Karpas-422 (cell line): ENCODE results near the gene LSAMP. TPM values are rescaled to one million over a fixed set of nuclear protein-coding genes. Genes with fewer than 3 reads are reported as not detected.

ENCODE experiments used
- DNase-seq: peaks from one replicate; pipeline ENCODE4 v3.0.0-alpha.2; 2015
- H2AFZ ChIP-seq: fragments of 200-600 bp; sonication (generic); 2 replicates; pipeline ENCODE4 v1.6.1; 2014; ENCODE audit warnings: antibody characterized with exemption, low read length, mixed read lengths
- H3K27ac ChIP-seq: fragments of 200-600 bp; sonication (generic); 2 replicates; pipeline ENCODE4 v1.5.1; 2014; ENCODE audit warnings: mild to moderate bottlenecking, low read length, moderate library complexity
- H3K27me3 ChIP-seq: fragments of 200-600 bp; sonication (generic); 2 replicates; pipeline ENCODE4 v1.6.1; 2014; ENCODE audit warnings: low read length, mixed read lengths
- H3K36me3 ChIP-seq: fragments of 200-600 bp; sonication (generic); 2 replicates; pipeline ENCODE4 v1.6.1; 2014; ENCODE audit warnings: low read length, mixed read lengths; ENCODE audit not compliant: insufficient read depth
- H3K4me1 ChIP-seq: fragments of 200-600 bp; sonication (generic); 2 replicates; pipeline ENCODE4 v1.6.1; 2014; ENCODE audit warnings: mild to moderate bottlenecking, low read length, mixed read lengths
- H3K4me2 ChIP-seq: fragments of 200-600 bp; sonication (generic); 2 replicates; pipeline ENCODE4 v1.6.1; 2014; ENCODE audit warnings: low read length, low read depth, mild to moderate bottlenecking; ENCODE audit not compliant: poor library complexity, severe bottlenecking
- H3K4me3 ChIP-seq: fragments of 200-600 bp; sonication (generic); 2 replicates; pipeline ENCODE4 v1.5.1; 2014; ENCODE audit warnings: mild to moderate bottlenecking, antibody characterized with exemption, low read length, mixed read lengths
- H3K79me2 ChIP-seq: fragments of 200-600 bp; sonication (generic); 2 replicates; pipeline ENCODE4 v1.6.1; 2014; ENCODE audit warnings: mild to moderate bottlenecking, low read length, mixed read lengths
- H3K9ac ChIP-seq: fragments of 200-600 bp; sonication (generic); 2 replicates; pipeline ENCODE4 v1.6.0; 2014; ENCODE audit warnings: low read length
- H3K9me2 ChIP-seq: fragments of 200-600 bp; sonication (generic), shearing (Covaris generic); replicated peaks from 2 replicates; pipeline ENCODE4 v1.6.0; 2014; ENCODE audit warnings: mild to moderate bottlenecking, low read length, moderate library complexity; ENCODE audit not compliant: insufficient read depth
- H3K9me3 ChIP-seq: fragments of 300-700, 200-600 bp; sonication (generic); 2 replicates; pipeline ENCODE4 v1.6.1; 2014; ENCODE audit warnings: low read length, mixed read lengths
- H4K20me1 ChIP-seq: fragments of 200-600 bp; sonication (generic); 2 replicates; pipeline ENCODE4 v1.6.1; 2014; ENCODE audit warnings: mild to moderate bottlenecking, antibody characterized with exemption, low read length, low read depth; ENCODE audit not compliant: insufficient read depth
- total RNA-seq: library from RNA; depleted of rRNA; stranded (reverse); fragments of >200 nt; shearing (Covaris generic); gene quantifications from 2 replicates; pipeline ENCODE4 v1.2.3, GENCODE V29; 2014; ENCODE audit warnings: low replicate concordance

The LSAMP gene
- total RNA-seq, 1 experiment from 2014 or later = not detected

GRCh38 chr3:116442331-116443021, 2.8 kb downstream of the LSAMP start:
- H3K4me1 ChIP-seq = no peaks in the 10 kb centered on the region
- no peak overlapping the region for H3K4me3 ChIP-seq
- no peaks in the 10 kb centered on the region for H3K79me2 ChIP-seq
- no peaks in the 10 kb centered on the region for H4K20me1 ChIP-seq
- DNase-seq = no peak
- H3K36me3 ChIP-seq = no peaks in the 10 kb centered on the region
- H3K9me2 ChIP-seq = no peaks in the 10 kb centered on the region
- no peaks in the 10 kb centered on the region for H3K27me3 ChIP-seq
- no peaks in the 10 kb centered on the region for H3K9me3 ChIP-seq
- no peak overlapping the region for H3K9ac ChIP-seq
- H3K27ac ChIP-seq = no peak overlapping the region
- no peak overlapping the region for H2AFZ ChIP-seq
- H3K4me2 ChIP-seq = no peak overlapping the region

DNA sequence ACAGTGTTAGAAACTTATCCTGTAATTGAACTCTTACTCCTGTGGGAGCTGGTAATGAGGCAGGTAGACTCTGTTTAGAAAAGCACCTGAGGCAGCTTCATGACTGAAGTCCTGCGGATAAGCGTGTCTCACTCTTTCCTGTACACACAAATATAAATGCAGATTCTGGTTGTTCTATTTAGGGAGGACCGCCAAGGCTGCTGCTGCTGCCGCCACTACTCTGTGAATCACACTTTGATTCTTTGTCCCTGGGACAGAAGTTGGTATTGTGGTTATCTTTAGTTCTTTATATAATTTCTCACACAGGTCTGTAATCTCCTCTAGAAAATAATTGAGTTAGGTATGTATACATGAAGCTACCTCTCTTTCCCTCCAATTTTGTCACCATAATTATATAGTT, 3.6 kb downstream of the LSAMP start:
- Histone ChIP-seq H3K79me2 (no peaks in the 10 kb centered on the region), H2AFZ (no peak overlapping the region)

DNA sequence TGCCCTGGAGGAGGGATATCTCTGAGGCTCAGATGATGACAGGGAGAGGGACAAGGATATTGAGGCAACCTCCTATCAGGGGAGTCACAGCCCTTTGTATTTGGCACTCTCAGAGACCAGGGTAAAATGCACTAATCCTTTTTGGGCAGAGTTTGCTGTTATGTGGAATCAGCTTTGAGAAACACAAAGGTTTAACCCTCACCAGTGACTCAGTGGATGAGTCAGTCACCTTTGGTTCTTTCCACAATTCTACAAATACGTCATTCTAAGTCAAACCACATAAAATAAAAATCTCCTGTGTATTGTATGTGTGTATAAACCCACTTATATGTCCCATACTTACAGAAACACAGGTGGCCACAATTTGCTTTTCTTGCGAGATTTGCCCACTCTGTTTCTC, 5.1 kb downstream of the LSAMP start:
- H2AFZ ChIP-seq = no peak overlapping the region
- no peak for DNase-seq
- no peaks in the 10 kb centered on the region for H3K79me2 ChIP-seq
- no peaks in the 10 kb centered on the region for H4K20me1 ChIP-seq
- no peaks in the 10 kb centered on the region for H3K4me1 ChIP-seq
- no peaks in the 10 kb centered on the region for H3K9me2 ChIP-seq
- H3K27me3 ChIP-seq = no peaks in the 10 kb centered on the region
- no peaks in the 10 kb centered on the region for H3K36me3 ChIP-seq
- H3K27ac ChIP-seq = no peak overlapping the region
- H3K9me3 ChIP-seq = no peaks in the 10 kb centered on the region
- no peak overlapping the region for H3K4me3 ChIP-seq
- H3K4me2 ChIP-seq = no peak overlapping the region
- no peak overlapping the region for H3K9ac ChIP-seq

More for the DNA sequence above, 3.6 kb downstream of the LSAMP start:
- H3K36me3 ChIP-seq = no peaks in the 10 kb centered on the region
- no peak overlapping the region for H3K9ac ChIP-seq
- no peak overlapping the region for H3K27ac ChIP-seq
- H3K4me1 ChIP-seq = no peaks in the 10 kb centered on the region
- DNase-seq = no peak
- H3K4me2 ChIP-seq = no peak overlapping the region
- H3K4me3 ChIP-seq = no peak overlapping the region
- H3K9me2 ChIP-seq = no peaks in the 10 kb centered on the region
- H3K9me3 ChIP-seq = no peaks in the 10 kb centered on the region
- H4K20me1 ChIP-seq = no peaks in the 10 kb centered on the region
- H3K27me3 ChIP-seq = no peaks in the 10 kb centered on the region

GRCh38 chr3:116433552-116433951, 11.7 kb downstream of the LSAMP start:
- Histone ChIP-seq H3K27me3 (no peaks in the 10 kb centered on the region), H3K9ac (no peak overlapping the region), H3K4me2 (no peak overlapping the region), H3K9me2 (no peaks in the 10 kb centered on the region), H3K4me3 (no peak overlapping the region), H3K27ac (no peak overlapping the region), H3K79me2 (no peaks in the 10 kb centered on the region), H3K4me1 (no peaks in the 10 kb centered on the region), H2AFZ (no peak overlapping the region), H3K9me3 (no peaks in the 10 kb centered on the region), H4K20me1 (no peaks in the 10 kb centered on the region), H3K36me3 (no peaks in the 10 kb centered on the region)
- no peak for DNase-seq

GRCh38 chr3:116432795-116433194, 12.5 kb downstream of the LSAMP start:
- Histone ChIP-seq H3K4me1 (no peaks in the 10 kb centered on the region), H3K27ac (no peak overlapping the region), H3K9ac (no peak overlapping the region), H3K9me3 (no peaks in the 10 kb centered on the region), H3K27me3 (no peaks in the 10 kb centered on the region), H3K36me3 (no peaks in the 10 kb centered on the region), H2AFZ (no peak overlapping the region), H3K4me2 (no peak overlapping the region), H3K79me2 (no peaks in the 10 kb centered on the region), H3K4me3 (no peak overlapping the region), H3K9me2 (no peaks in the 10 kb centered on the region), H4K20me1 (no peaks in the 10 kb centered on the region)
- DNase-seq = no peak

DNA sequence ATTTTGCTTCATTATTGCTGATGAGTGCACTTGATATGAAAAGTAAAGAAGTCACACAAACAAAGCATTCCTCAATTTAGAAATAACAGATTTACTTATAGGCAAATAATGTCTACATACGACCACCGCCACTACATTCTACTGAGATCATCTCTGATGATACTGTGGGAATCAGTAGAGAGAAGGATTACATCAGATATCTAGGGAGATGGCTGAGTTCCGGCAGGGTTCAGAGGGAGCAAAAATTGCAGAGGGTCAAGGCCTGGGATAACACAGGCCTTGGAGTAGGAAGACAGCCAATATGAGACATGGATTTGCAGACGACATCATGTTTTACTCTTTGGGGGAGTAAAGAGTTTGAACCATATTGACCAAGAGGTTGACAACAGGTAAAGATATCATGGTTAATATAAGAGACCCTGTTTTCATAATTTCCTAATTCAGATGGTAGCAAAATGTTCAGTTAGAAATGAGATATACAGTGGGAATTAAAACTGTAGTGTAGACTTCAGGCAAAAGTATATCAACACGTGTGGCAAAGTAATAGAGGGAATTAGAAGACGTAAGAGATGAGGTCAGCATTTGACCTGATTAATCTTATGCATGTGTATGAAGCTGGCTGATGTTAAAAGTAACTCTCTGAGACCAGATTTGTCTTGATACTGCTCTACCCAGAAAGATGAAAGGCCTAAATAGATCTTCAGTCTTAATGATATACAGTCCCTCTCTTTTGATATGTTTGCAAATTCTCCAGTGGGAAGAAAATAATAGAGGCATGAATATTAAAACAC, 15.6 kb downstream of the LSAMP start:
- H3K4me3 ChIP-seq = no peak overlapping the region
- H3K79me2 ChIP-seq = no peaks in the 10 kb centered on the region
- H3K27me3 ChIP-seq = no peaks in the 10 kb centered on the region
- H3K9me2 ChIP-seq = no peaks in the 10 kb centered on the region
- no peaks in the 10 kb centered on the region for H4K20me1 ChIP-seq
- H3K4me1 ChIP-seq = no peaks in the 10 kb centered on the region
- H2AFZ ChIP-seq = no peak overlapping the region
- DNase-seq = no peak
- no peak overlapping the region for H3K27ac ChIP-seq
- no peaks in the 10 kb centered on the region for H3K36me3 ChIP-seq
- no peak overlapping the region for H3K4me2 ChIP-seq
- no peaks in the 10 kb centered on the region; the same call in 1 of the 2 replicates for H3K9me3 ChIP-seq
- no peak overlapping the region for H3K9ac ChIP-seq

DNA sequence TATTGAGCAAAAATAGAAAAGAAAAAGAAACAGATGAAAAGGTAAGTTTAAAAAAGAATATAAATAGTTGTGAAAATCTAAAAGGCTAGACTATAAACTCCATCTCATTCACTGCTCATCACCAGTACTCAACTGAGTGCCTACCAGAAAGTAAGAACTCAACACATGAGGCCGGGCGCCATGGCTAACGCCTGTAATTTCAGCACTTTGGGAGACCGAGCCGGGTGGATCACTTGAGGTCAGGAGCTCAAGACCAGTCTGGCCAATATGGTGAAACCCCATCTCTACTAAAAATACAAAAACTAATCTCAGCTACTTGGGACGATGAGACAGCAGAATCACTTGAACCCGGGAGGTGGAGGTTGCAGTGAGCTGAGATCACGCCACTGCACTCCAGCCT, 19.3 kb downstream of the LSAMP start:
- H2AFZ ChIP-seq = no peak overlapping the region
- H3K36me3 ChIP-seq = no peaks in the 10 kb centered on the region
- H3K4me2 ChIP-seq = no peak overlapping the region
- H3K27me3 ChIP-seq = no peaks in the 10 kb centered on the region
- no peaks in the 10 kb centered on the region for H3K79me2 ChIP-seq
- H3K4me3 ChIP-seq = no peak overlapping the region
- H3K4me1 ChIP-seq = no peaks in the 10 kb centered on the region
- H3K9me3 ChIP-seq = peaks cover 5% of the 10 kb centered on the region
- H3K9ac ChIP-seq = no peak overlapping the region
- no peaks in the 10 kb centered on the region for H4K20me1 ChIP-seq
- no peaks in the 10 kb centered on the region for H3K9me2 ChIP-seq
- no peak overlapping the region for H3K27ac ChIP-seq
- no peak for DNase-seq

GRCh38 chr3:116425126-116425525, 20.2 kb downstream of the LSAMP start:
- H3K79me2 ChIP-seq = no peaks in the 10 kb centered on the region
- no peak overlapping the region for H3K27ac ChIP-seq
- peaks cover 5% of the 10 kb centered on the region for H3K9me3 ChIP-seq
- H3K36me3 ChIP-seq = no peaks in the 10 kb centered on the region
- no peaks in the 10 kb centered on the region for H4K20me1 ChIP-seq
- H3K9me2 ChIP-seq = no peaks in the 10 kb centered on the region
- no peak for DNase-seq
- H3K4me2 ChIP-seq = no peak overlapping the region
- no peak overlapping the region for H3K4me3 ChIP-seq
- H3K9ac ChIP-seq = no peak overlapping the region
- no peak overlapping the region for H2AFZ ChIP-seq
- H3K4me1 ChIP-seq = no peaks in the 10 kb centered on the region
- H3K27me3 ChIP-seq = no peaks in the 10 kb centered on the region
